Astrocyte (in vitro differentiated cells and primary cell): ENCODE data around the gene ACVR2B.
"Not testable (repeated sequence)": the region's sequence is repeated elsewhere in the genome, so short reads cannot be mapped to it uniquely, and the experiment has no call there.

Experiments used
- CTCF ChIP-seq: IDR thresholded peaks from 2 replicates; pipeline ENCODE4 v1.5.1; 2011; ENCODE audit warnings: low read depth, mild to moderate bottlenecking, inconsistent platforms, low read length, moderate library complexity; ENCODE audit not compliant: insufficient read depth
- EZH2 ChIP-seq: IDR thresholded peaks from 2 replicates; pipeline ENCODE4 v1.6.1; 2012; ENCODE audit warnings: mild to moderate bottlenecking, low read length, inconsistent platforms; ENCODE audit not compliant: insufficient read depth

GRCh38 chr3:38433661-38434060 is 20.0 kb upstream of the ACVR2B start:
- not testable (repeated sequence) for TF ChIP-seq CTCF, EZH2
